ENCODE results near the gene ANK2.

- TF ChIP-seq CTCF (IDR thresholded peaks at IDR 0.05; ENCODE audit: low read depth, low read length, missing input control), result no peak
- no peak for TF ChIP-seq REST (IDR thresholded peaks at IDR 0.05)
- no peak for TF ChIP-seq SP1 (IDR thresholded peaks at IDR 0.05)
- no peak for TF ChIP-seq YY1 (IDR thresholded peaks at IDR 0.05)
- TF ChIP-seq, protein P1, sequence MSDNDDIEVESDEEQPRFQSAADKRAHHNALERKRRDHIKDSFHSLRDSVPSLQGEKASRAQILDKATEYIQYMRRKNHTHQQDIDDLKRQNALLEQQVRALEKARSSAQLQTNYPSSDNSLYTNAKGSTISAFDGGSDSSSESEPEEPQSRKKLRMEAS (IDR thresholded peaks at IDR 0.05), result no peak
- no peak for TF ChIP-seq RXRA (IDR thresholded peaks at IDR 0.05)
- peak in 1 of 2 donors; percentile 8 for TF ChIP-seq RAD21 (IDR thresholded peaks at IDR 0.05)
- TF ChIP-seq TAF1 (conservative IDR thresholded peaks at IDR 0.05), result no peak
- no peak for TF ChIP-seq ZBTB33 (IDR thresholded peaks at IDR 0.05)
- TF ChIP-seq JUND (IDR thresholded peaks at IDR 0.05), result no peak
- TF ChIP-seq HNF4G (IDR thresholded peaks at IDR 0.05), result no peak
- TF ChIP-seq GABPA (IDR thresholded peaks at IDR 0.05 in 1 of 2, conservative IDR thresholded peaks at IDR 0.05 in 1 of 2), result no peak
Observed at GRCh38 chr4:113358784-113359183, 309.3 kb downstream of the ANK2 start.

Data from liver (tissue), 3 donors.